Inferior parietal cortex (tissue), 1 donor: ENCODE data around the gene LRRC25.
"Not testable (repeated sequence)": the region's sequence is repeated elsewhere in the genome, so short reads cannot be mapped to it uniquely, and the experiment has no call there.

Experiments used
- DNase-seq: peaks from one replicate; pipeline ENCODE4 v3.0.0-alpha.2; 2016; ENCODE audit errors: extremely low spot score

Gene LRRC25

DNA sequence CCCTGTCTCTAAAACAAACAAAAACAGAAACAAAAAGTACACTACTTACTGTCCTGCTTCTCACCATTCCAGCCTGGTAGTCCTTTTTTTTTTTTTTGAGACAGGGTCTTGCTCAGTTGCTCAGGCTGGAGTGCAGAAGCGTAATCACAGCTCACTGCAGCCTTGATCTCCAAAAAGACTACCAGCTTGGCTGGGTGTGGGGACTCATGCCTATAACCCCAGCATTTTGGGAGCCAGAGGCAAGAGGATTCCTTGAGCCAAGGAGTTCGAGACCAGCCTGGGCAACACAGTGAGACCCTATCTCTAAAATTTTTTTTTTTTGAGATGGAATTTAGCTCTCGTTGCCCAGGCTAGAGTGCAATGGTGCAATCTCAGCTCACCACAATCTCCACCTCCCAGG is 16.6 kb downstream of the LRRC25 start:
- DNase-seq = no peak

DNA sequence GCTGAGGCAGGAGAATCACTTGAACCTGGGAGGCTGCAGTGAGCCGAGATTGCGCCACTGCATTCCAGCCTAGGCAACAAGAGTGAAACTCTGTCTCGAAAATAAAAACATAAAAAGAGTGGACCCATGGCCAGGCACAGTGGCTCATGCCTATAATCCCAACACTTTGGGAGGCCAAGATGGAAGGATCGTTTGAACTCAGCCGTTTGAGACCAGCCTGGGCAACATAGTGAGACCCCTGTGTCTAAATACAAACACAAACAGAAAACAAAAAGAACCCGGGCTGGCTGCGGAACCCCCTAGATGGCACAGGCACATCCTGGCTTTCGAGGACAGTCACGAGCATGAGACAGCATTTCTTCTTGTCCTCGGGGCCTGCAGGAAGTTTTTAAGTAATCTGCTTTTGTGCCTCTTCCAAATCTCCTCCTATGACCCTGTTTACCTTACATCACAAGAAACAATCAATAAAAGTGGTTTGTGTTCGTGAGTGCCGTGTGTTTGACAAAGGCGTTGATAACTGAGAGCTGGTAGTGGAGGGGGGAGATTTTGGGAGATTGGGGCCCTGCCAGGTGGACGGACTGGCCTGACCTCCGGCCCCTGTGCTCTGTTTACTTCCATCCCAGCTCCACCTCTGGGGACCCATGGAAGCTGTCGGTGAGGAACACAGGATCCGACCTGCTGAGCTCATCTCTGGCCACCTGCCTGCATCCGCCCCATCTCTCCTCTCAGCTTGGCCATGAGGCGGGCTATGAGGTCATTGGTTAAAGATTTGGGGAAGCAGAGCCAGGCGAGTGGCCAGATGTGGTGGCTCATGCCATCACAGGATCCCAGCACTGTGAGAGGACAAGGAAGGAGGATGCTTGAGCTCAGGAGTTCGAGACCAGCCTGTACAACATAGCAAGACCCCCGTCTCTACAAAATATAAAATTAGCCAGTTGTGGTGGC is 17.3 kb downstream of the LRRC25 start:
- no peak for DNase-seq

DNA sequence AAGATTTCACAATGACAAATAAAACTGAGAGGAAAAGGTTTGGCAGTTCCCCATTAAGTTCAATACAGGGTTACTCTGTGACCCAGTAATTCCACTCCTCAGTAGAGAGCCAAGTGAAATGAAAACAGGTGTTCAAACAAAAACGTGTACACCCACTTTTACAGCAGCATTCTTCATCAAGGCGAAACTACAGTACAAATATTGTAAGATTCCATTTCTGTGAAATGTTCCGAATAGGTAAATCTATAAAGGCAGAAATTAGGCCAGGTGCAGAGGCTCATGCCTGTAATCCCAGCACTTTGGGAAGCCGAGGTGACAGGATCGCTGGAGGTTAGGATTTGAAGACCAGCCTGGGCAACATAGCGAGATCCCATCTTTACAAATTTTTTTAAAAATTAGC is 20.4 kb downstream of the LRRC25 start:
- DNase-seq = no peak

DNA sequence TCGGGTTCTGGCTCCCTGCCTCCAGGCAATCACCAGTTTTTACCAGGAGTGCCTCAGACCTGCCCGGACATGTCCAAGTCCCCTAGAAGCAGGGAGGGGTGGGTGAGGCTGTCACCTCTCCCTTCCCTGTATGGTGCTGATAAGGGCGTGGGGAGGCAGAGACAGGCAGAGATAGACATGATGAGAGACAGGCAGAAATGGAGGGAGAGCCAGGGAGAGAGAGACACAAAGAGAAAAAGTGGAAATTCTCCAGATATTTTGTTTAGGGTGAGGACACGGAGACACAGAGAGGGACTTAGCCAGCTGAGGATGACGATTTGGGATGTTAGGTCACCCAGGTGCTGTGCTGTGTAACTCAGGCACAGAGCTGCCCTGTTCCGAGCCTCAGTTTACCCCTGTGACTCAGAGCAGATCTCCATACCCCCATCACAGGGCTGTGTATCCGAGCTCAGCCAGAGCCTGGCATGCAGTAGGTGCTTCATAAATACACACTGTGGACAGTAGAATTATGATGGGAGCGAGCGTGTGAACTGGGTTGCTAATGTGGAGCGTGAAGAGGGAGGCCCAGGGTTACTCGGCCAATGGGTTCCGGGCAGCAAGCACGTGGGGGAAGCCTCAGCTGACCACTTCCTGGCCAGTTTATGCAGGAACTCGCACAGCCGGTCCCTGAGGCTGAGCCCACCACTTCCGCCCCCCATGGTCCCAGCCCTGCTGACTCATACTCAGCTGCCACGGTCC is 23.4 kb downstream of the LRRC25 start:
- DNase-seq = peak; percentile 58

DNA sequence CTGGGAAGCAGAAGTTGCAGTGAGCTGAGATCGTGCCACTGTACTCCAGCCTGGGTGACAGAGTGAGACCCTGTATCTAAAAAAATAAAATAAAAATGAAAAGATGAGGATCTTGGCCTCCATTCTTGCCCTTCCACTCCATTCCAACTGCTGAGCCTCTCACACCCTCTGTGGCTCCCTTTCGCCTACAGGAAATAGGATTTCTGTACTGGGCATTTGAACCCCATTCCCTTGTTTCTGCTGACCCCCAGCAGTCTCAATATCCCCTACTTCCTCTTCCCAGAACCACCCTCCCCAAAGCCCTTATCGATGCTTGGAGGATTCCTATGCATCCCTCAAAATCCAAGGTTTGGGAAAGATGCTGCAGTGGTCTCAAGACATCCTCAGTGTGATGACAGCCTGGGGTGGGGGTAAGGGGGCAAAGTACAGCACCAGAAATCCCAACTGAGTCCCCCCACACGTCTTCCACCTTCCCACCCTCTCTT is 24.0 kb downstream of the LRRC25 start:
- DNase-seq = no peak

DNA sequence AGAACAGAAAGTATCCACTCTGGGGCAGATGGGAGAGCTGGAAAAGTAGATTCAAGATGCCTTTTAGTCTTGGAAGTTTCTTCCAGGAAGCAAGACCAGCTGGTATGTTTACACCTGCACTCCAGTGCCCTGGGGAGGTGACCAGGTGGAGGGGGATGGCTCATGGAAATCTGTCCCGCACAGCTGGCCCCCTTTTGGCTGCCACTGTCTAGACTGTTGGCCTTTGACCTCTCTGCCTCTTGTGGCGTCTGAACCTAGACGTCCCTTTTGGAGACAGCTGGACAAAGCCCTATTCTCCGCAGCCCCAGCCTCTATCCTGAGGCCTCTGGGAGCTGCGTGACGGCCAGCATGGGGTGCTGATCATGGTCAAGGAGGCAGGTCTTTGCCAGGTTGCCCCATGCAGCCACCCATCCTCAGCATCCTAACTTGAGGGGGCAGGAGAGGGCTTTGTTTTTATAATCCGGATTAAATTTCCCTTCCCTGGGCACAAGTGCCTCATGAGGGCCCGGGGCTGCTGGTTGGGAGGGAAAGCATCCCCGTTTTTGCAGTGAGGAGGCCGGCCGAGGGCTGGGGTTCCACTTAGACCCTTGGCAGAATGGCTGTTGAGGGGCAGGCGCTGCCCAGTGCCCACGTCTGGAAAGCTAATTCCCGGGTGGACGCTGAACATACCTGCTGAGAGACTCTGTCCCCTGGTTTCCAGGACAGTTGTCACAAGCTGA is 28.8 kb downstream of the LRRC25 start:
- no peak for DNase-seq

DNA sequence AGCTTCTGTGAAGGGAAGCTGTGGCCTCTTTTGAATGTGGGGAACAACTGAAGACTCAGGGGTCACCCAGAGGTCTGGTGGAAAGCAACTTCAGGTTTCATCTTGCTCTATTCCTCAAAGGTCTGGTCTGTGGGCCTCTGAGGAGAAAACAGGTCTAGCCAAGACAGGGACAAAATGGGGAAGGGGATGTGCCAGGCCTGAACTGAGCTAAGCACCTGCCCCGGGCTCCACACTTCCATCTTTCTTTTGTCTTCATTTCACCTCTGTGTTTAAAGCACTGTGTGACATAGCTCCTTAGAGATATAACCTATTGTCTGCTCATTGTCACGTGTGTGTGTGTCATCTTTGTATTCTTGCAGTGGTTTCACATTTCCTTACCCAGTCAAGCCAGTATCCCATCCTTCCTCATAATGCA is 31.4 kb downstream of the LRRC25 start:
- DNase-seq = no peak

DNA sequence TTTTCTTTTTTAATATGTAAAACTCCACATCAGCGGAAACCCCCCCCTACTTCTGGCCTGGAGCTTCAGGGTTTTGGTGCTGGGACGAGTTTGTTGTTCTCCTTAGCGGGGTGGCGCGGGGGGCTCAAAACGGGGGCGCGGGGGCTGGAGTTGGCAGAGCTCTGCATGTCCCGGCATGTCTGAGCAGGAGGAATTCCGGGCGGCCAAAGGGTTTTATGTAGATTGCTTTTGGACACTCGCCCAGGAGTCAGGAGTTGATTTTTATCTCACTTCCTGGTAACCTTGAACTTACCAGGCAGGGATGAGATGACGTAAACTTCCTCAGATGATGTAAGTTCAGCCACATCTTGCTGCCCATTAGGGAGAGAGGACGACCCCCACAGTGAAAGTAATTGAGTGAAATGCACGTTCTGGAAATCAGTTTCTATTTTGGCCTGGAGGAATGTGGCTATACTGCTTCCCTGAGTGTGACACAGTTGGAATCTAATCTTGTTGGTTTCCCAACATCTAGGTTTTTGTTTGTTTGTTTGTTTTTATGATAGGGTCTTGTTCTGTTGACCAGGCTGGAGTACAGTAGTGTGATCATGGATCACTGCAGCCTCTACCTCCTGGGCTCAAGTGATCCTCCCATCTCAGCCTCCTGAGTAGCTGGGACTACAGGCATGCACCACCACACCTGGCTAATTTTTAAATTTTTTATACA is 32.4 kb downstream of the LRRC25 start:
- peak; percentile 47 for DNase-seq

DNA sequence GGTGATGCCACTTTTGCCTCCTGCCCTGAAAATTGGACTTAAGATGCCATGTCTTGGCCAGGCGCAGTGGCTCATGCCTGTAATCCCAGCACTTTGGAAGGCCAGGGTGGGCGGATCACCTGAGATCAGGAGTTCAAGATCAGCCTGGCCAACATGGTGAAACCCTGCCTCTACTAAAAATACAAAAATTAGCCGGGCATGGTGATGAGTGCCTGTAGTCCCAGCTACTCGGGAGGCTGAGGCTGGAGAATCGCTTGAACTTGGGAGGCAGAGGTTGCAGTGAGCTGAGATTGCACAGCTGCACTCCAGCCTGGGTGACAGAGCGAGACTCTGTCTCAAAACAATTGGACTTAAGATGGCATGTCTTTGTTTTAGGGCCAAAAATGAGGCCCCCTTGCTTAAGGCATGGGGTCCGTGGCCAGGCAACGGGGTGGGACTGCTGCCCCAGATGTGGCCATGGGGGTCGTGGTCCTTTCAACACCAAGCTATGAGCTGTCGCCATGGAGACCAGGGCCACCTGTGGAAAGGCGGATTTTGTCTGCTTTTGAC is 33.1 kb downstream of the LRRC25 start:
- not testable (repeated sequence) for DNase-seq

DNA sequence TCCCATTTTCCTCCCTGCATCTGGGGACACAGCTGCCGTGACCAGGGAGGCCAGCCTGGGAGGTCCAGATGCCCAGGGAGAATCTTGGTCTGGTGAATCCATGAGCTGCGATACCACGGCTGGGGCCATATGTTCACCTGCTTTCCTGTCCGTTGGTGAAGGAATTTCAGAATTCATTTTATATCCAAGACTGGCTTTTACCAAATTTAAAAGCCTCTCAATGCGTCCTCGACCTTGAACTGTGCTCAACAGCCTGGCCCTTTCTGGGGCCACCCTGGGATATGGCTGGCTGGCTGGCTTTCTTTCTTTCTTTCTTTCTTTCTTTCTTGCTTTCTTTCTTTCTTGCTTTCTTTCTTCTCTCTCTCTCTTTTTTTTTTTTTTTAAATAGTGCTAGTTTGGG is 33.6 kb downstream of the LRRC25 start:
- DNase-seq = no peak

DNA sequence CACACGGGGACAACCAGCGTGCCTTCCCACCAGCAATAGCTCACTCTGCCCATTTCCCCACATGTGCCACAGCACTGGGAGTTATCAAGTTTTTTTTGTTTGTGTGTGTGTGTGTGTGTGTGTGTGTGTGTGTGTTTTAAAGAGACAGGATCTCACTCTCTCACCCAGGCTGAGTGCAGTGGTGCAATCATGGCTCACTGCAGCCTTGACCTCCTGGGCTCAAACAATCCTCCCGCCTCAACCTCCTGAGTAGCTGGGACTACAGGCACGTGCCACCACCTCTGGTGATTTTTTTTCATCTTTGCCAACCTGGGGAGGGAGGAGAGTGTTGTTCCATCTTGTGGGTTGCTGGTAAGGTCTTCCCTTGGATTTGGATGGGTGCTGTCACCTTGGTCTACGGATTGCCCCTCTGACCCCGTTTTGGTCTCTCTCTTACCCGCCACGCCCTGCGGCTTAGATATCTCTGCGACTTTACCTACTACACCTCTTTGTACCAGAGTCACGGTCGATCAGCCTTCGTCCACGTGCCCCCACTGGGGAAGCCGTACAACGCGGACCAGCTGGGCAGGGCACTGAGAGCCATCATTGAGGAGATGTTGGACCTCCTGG is 34.4 kb downstream of the LRRC25 start:
- DNase-seq = no peak

DNA sequence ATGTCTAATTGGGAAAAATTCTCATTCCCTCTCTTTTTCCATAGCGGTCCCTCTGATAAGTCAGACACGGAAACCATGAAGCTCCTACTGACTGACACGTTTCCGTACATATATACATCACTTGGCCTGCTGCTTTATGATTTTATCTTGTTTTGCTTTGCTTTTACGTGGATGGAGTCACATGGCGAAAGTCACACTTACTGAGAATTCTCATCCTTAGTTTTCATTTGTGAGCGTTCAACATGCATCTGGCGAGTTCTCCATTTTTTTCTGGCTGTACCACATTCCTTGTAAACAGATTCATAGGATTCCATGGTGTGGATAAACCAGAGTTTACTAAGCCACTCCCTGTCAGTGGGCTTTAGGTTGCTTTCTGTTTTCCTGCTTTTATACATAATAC is 35.8 kb downstream of the LRRC25 start:
- DNase-seq = no peak

DNA sequence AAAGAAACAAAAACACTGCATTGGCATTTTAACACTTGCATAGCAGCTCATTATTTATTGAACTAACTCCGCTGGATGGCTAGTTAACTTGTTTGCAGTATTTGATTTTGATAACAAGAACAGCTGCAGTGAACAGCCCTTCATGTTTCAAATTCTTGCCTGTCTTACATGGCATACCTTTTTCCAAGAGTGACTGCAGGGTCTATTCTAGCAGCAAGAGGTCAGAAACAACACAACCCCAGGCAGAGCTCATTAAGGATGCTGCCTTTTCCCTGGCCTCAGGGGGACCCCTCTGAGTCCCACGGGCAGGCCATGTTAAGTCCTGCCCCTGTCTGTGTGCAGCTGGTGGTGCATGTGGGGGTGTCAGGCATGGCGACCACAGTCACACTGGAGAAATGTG is 40.4 kb downstream of the LRRC25 start:
- no peak for DNase-seq

DNA sequence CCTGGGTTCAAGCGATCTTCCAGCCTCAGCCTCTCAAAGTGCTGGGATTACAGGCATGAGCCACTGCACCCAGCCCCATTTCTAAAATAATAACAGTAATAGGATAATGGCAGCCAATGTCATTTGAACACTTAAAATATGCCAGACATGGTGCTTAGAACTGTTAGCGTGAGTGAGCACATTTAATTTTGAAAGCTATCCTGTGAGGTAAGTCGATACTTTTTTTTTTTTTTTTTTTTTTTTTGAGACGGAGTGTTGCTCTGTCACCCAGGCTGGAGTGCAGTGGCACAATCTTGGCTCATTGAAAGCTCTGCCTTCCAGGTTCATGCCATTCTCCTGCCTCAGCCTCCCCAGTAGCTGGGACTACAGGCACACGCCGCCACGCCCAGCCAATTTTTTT is 42.7 kb downstream of the LRRC25 start:
- DNase-seq = not testable (repeated sequence)

DNA sequence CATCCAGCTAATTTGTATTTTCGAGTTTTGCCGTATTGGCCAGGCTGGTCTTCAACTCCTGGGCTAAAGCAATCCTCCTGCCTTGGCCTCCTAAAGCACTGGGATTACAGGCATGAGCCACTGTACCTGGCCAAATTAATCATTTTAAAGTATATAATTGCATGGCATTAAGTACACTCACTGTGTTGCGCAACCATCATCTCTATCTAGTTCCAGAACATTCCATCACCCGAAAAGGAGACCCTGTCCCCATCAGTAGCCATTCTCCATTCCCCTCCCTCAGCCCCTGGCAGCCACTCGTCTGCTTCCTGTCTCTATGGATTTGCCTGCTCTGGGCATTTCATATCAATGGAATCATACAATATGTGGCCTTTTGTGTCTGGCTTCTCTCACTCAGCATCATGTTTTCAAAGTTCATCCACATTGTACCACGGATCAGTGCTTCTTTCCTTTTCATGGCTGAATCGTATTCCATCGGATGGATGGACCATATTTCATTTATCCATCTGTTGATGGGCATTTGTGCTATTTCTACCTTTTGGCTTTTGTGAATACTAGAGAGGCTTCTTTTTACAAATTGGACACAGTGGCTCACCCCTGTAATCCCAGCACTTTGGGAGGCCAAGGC is 43.9 kb downstream of the LRRC25 start:
- no peak for DNase-seq

DNA sequence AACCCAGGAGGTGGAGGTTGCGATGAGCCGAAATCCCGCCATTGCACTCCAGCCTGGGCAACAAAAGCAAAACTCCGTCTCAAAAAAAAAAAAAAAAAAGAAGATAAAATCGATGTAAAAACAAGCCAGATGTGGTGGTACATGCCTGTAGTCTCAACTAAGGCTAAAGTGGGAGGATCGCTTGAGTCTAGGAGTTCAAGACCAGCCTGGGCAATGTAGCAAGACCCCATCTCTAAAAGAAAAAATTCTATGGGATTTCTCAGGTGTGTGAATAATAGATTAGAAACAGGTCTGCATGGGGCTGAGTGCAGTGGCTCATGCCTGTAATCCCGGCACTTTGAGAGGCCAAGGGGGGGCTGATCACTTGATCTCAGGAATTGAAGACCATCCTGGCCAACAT is 45.9 kb downstream of the LRRC25 start:
- DNase-seq = no peak

DNA sequence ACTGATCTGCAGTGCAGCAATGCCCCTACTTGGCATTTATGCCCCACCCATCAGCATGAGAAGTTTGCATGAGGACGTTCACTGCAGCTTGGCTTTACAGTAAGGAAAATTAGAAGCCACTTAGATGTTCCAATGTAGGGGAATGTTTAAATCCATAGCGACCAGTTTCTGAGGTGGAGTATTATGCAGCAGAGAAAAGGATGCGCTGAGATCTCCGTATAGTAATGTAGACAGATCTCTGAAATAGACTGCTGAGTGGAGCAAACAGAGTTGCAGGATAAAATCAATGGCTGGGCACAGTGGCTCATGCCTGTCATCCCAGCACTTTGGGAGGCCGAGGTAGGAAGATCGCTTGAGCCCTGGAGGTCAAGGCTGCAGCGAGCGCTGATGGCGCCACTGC is 46.9 kb downstream of the LRRC25 start:
- no peak for DNase-seq

DNA sequence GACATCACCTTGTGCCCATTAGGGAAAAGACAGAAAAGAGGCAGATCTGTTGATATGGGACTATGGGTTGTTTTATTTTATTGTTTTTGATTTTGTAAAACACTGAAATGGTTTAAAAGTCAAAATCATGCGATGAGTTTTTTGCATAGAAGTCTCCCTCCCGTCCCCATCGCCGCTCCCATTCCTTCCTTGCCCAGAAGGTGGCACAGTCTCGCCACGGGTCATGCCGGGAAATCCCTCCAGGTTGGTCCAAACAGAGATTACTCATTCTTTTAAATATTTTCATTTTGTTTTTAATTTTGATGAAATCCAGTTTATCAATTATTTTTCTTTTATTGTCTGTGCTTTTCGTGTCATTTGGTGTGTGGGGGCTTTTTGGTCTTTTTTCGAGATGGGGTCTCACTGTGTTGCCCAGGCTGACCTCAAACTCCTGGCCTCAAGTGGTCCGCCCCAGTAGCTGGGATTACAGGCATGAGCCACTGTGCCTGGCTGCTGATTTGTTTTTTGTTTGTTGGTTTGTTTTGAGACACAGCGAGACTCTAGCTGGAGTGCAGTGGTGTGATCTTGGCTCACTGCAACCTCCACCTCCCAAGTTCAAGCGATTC is 47.8 kb downstream of the LRRC25 start:
- no peak for DNase-seq

DNA sequence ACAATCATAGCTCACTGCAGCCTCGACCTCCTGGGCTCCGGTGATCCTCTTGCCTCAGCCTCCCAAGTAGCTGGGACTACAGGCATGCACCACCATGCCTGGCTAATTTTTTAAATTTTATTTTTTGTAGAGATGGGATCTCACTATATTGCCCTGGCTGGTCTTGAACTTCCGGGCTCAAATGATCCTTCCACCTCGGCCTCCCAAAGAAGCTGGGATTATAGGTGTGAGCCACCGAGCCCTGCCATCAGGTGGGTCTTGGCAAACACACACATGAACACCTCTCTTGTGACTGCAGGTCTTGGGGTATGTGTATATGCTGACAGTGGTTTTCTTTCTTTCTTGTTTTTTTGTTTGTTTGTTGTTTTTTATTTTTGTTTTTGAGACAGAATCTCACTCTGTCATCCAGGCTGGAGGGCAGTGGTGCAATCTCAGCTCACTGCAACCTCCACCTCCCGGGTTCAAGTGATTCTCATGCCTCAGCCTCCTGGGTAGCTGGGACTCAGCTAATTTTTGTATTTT is 48.5 kb downstream of the LRRC25 start:
- not testable (repeated sequence) for DNase-seq

DNA sequence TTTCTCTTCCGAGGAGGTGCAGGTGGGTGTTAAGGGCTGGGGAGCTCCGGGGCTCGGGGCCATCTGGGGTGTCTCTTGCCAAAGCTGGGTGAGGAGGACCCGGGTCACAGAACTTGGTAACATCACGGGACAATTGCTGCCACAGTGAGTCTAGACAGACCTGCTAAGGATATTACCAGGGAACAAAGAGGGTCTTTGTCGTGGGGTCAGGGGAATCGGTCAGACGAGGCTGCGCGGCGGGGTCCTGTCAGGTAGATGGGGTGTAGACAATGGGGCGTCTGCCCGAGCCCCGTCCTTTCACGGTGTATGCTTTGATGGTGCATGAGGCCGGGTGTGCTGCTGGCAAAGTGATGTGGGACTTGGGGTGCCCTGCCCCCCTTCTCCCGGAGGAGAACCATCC is 49.3 kb downstream of the LRRC25 start:
- DNase-seq = no peak
